Anterior cingulate cortex (tissue), 58 donors: ENCODE measurements around the gene CRYBG1.
"Not testable (repeated sequence)": the region's sequence is repeated elsewhere in the genome, so short reads cannot be mapped to it uniquely, and the experiment has no call there.

ENCODE experiments used
- DNase-seq, 58 donors: peaks; one replicate each; lab custom pipeline; 2025; lab: John Stamatoyannopoulos, UW

CRYBG1 gene

GRCh38 chr6:106540432-106540831 is 179.9 kb downstream of the CRYBG1 start:
- no peak for DNase-seq

- no peak for DNase-seq
Measured at GRCh38 chr6:106540907-106541306, 180.4 kb downstream of the CRYBG1 start.

DNA sequence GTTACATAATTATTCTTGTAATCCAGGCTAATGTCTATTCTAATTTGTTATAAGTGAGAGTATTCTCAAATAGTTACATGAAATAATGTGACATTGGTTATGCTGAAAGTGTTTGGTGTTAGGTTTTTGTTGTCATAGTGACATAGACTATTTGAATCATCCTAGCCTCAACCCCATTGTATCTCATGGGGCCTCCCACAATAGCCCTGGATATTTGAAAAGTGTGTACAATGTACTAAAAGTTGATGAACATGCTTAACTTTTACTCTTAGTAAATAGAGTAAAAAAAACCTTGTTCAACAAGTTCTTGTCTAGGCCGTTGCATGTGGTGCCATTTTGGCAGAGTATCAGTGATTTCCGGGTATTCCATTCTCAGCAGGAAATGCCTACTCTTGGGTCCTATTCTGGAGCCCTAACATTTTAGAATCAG is 185.8 kb downstream of the CRYBG1 start:
- no peak for DNase-seq

DNA sequence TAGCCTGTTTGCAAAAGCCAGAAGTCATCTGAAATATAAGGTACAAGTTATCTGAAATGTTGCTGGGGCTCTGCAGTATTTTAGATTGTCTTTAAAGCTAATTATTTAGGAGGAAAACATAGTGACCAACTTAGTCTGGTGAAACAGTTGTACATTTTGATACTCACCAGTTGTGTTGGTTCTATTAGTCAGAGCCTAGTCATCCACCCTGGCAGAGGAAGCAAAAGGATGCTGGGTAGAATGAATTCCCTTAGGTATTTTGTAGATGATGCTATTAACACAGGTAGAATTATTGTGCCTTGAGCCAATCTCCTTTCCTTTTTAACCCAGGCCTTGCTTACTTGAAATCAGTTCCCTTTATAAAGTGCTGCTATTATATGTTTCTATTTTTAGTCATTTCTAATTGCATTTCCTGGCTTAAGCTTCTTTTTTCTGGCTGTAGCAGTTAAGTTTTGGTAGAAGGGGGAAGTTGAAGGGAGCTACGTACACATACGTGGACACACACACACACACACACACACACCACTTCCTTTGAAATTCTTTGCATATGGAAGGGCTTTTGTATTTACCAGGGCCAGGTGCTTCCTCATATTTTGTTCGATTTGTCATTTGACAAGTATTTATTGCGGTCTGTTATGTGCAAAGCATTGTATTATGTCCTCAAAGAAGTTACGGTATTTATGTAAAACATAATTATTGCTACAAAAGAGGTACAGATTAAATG is 186.3 kb downstream of the CRYBG1 start:
- DNase-seq = no peak

GRCh38 chr6:106547601-106548453 is 187.3 kb downstream of the CRYBG1 start:
- DNase-seq = no peak

- not testable (repeated sequence) for DNase-seq
Measured at GRCh38 chr6:106548926-106549455, 188.5 kb downstream of the CRYBG1 start.

- DNase-seq = no peak
Measured at GRCh38 chr6:106549521-106549920, 189.0 kb downstream of the CRYBG1 start.

- no peak for DNase-seq
Measured at GRCh38 chr6:106551155-106551554, 190.6 kb downstream of the CRYBG1 start.

DNA sequence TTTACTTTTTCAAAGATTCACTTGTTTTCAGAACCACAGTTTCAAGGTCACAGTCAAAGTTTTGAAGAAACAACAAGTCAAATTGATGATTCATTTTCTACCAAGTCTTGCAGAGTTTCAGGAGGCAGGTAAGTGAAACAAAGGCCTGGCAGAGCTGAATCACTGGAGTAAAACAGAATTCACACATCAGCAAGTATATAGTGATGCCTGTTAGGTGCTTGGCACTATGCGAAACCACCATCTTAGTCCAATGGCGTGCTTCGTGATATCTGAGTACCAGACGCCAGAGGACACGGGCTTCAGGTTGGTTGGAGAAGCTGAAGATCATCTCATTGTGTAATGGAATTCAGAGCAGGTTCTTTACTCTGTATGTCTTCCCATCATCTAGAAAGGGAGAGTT is 192.9 kb downstream of the CRYBG1 start:
- DNase-seq = no peak

GRCh38 chr6:106555767-106556166 is 195.2 kb downstream of the CRYBG1 start:
- no peak for DNase-seq

DNA sequence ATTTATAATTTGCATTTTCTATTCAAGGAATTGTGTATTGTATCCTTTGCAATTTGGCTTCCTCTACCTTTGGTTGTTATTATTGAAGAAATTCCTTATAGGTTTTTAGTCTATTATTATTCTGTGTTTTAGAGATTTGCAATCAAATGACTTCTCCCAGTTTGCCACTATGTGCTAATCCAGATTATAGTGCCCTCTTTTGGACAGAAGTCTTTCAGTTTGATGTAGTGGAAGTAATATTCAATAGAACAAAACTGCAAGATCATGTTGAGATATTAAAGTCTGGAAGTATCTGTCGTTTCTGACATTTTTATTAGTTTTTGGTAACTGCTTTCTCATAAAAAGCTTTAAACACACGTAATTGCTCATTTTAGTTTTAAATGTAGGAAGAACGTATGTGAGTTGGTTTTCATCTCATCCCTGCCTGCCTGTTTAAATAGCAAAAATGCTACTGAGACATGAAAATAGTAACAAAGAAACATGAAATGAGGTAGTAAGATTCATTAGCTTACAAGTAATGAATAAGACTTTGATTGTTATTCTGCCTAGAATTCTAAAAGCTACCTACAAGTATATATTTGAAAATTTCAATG is 195.9 kb downstream of the CRYBG1 start:
- no peak for DNase-seq

DNA sequence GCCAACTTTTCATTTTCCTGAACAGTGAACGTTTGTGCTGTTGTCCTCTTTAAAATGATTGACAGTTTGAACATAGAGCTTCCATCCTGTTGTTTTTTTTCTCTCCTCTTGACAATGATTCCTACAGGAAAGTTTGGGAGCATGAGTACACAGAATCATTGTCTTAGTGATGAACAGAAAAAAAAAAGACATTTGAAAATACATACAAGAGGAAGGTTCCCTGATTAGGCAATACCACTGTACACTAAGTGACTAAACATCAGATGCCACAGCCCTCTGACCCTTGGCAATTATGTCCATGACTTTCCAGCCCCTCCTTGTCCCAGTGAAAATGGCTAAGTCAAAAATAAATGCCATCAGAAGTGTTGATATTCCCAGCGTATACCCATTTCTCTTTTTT is 197.3 kb downstream of the CRYBG1 start:
- DNase-seq = no peak

DNA sequence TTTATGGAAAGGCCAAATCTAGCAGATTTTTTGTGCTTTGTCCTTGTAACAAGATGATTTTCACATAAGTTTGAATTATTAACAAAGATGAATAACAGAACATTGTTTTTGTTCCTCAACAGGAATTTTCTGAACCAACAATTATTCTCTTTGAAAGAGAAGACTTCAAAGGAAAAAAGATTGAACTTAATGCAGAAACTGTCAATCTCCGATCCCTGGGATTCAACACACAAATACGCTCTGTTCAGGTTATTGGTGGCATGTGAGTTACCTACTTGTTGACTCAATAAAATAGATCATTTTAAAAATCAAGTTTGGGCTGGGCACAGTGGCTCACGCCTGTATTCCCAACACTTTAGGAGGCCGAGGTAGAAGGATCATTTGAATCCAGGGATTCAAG is 197.8 kb downstream of the CRYBG1 start:
- no peak for DNase-seq

DNA sequence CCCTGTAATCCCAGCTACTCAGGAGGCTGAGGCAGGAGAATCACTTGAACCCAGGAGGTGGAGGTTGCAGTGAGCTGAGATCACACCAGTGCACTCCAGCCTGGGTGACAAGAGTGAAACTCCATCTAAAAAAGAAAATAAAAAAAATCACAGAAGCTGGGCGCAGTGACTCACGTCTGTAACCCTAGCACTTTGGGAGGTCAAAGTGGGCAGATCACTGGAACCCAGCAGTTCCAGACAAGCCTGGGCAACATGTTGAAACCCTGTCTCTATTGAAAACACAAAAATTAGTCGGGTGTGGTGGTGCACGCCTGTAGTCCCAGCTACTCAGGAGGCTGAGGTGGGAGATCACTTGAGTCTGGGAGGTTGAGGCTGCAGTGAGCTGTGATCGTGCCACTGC is 199.1 kb downstream of the CRYBG1 start:
- DNase-seq = not testable (repeated sequence)

DNA sequence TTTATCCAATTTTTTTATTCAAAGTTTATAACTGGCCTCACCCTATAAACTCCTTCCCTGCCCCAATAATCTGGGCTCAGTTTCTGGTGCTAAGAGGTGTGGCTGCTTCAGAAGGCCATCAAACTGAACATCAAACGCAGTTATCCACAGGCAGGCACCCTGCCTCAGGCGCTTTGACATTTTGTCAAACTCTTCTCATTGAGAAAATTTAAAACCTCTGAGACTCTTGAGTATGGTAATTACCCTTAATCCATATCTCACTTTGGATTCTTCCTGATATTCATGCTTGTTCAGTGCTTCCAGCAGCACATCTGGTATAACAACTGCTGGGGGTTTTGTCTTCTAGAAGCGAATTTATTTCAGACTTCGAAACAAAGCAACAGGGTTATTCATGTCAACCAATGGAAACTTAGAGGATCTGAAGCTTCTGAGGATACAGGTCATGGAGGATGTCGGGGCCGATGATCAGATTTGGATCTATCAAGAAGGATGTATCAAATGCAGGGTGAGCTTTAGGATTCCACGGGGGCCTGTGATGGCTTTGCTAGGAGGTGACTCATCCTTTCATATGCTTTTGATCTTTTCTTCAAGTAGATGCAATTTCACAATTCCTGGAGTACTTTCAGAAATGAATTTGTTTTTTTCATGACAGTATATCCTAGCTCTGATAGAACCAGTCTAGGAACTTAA is 200.6 kb downstream of the CRYBG1 start:
- no peak for DNase-seq

- no peak for DNase-seq
Measured at GRCh38 chr6:106561686-106562405, 201.3 kb downstream of the CRYBG1 start.

DNA sequence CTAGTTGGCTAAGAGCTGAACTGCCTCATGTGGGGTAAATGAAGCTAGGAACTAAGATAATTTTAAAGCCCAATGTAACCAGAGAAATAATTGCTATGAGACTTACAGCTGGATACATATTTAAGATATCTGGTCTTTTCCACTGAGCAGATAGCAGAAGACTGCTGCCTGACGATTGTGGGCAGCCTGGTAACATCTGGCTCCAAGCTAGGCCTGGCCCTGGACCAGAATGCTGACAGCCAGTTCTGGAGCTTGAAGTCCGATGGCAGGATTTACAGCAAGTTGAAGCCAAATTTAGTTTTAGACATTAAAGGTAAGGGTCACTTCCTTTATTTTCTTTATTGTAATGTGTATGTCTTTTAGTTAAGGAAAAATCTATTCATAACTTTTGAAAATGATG is 203.1 kb downstream of the CRYBG1 start:
- peak in 1 of 58 donors; percentile 2 for DNase-seq

DNA sequence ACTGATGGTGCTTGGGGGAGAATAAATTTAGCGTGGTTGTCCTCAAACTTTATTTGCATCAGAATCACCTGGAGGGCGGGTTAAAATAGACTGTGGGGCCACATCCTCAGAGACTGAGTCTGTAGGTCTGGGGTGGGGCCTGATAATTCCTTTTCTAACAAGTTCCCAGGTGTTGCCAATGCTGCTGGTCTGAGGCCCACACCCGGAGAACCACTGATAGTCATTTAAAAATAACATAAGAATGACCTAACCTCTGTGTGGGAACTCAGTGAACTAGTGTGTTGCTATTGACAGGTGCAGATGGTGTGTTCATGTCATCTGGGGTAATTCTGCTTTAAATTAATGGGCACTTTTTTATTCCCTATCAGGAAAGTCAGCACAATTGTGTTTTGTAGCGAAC is 204.0 kb downstream of the CRYBG1 start:
- DNase-seq = no peak

DNA sequence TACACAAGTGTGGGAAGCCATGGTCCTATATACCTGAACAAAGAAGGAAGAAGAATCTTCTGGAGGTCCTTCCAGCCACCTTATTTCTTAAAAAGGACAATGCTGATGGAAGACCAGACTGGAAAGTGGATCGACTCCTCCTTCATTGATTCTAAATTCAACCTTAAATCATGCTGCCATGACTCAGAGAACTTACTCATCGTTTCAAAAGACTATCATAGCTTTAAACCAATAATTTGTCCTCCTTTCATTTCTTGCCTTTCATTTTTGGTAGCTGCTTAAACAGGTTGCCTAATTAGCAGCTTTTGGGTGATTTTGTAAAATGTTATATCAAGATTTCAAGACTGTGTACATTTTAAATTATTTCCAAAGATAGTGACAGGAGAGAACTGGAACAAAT is 208.0 kb downstream of the CRYBG1 start:
- no peak for DNase-seq

- no peak for DNase-seq
Measured at GRCh38 chr6:106569428-106569827, 208.9 kb downstream of the CRYBG1 start.
